PFSK-1 (cell line): ENCODE data around the gene GMCL1.

Source experiments
- FOXP2 ChIP-seq: optimal IDR thresholded peaks from 2 replicates; pipeline ENCODE3; 2011; ENCODE audit warnings: borderline replicate concordance, control low read depth, inconsistent platforms; ENCODE audit not compliant: insufficient read depth; ENCODE audit errors: extremely low read length, extremely low read depth
- POLR2AphosphoS5 ChIP-seq: IDR thresholded peaks from 2 replicates; pipeline ENCODE4 v1.6.1; 2012; ENCODE audit warnings: low read depth, mild to moderate bottlenecking, control low read depth, low read length, moderate library complexity
- REST ChIP-seq, 2 experiments: IDR thresholded peaks; 2 replicates each; pipeline versions ENCODE4 v1.6.1 to v1.8.0; 2011 to 2012; ENCODE audit warnings: low read depth in 2 of 2, low read length in 2 of 2, control low read depth in 1 of 2, inconsistent platforms in 1 of 2, mild to moderate bottlenecking in 1 of 2, moderate library complexity in 1 of 2; ENCODE audit not compliant: insufficient read depth in 1 of 2
- SIN3A ChIP-seq: IDR thresholded peaks from 2 replicates; pipeline ENCODE4 v1.6.1; 2012; ENCODE audit warnings: mild to moderate bottlenecking, low read length, moderate library complexity, borderline replicate concordance; ENCODE audit not compliant: insufficient read depth
- TAF1 ChIP-seq: IDR thresholded peaks from 2 replicates; pipeline ENCODE4 v1.6.1; 2012; ENCODE audit warnings: low read length, control low read depth, borderline replicate concordance; ENCODE audit not compliant: insufficient read depth

The GMCL1 gene

GRCh38 chr2:69917852-69918251 is 88.4 kb downstream of the GMCL1 start:
- TF ChIP-seq REST (IDR thresholded peaks at IDR 0.05; ENCODE audit: insufficient read depth in 1 of 2, low read depth in 2 of 2, low read length in 2 of 2), result no peak
- TF ChIP-seq FOXP2, result no peak
- no peak for TF ChIP-seq SIN3A
- TF ChIP-seq POLR2AphosphoS5, result no peak
- no peak for TF ChIP-seq TAF1

- TF ChIP-seq REST (IDR thresholded peaks at IDR 0.05; ENCODE audit: insufficient read depth in 1 of 2, low read depth in 2 of 2, low read length in 2 of 2) (no peak), SIN3A (no peak), TAF1 (no peak), POLR2AphosphoS5 (no peak), FOXP2 (no peak)
Measured at GRCh38 chr2:69918401-69918800, 88.9 kb downstream of the GMCL1 start.

GRCh38 chr2:69923116-69923515 is 93.7 kb downstream of the GMCL1 start:
- TF ChIP-seq FOXP2, result no peak
- TF ChIP-seq SIN3A, result no peak
- no peak for TF ChIP-seq TAF1
- TF ChIP-seq REST (IDR thresholded peaks at IDR 0.05; ENCODE audit: insufficient read depth in 1 of 2, low read depth in 2 of 2, low read length in 2 of 2), result no peak
- TF ChIP-seq POLR2AphosphoS5, result no peak

GRCh38 chr2:69926849-69927515 is 97.5 kb downstream of the GMCL1 start:
- no peak for TF ChIP-seq TAF1
- TF ChIP-seq REST (IDR thresholded peaks at IDR 0.05; ENCODE audit: insufficient read depth in 1 of 2, low read depth in 2 of 2, low read length in 2 of 2), result no peak
- TF ChIP-seq FOXP2, result no peak
- no peak for TF ChIP-seq POLR2AphosphoS5
- TF ChIP-seq SIN3A, result no peak
